Cardiac muscle cell (in vitro differentiated cells and primary cell): Measurements from ENCODE around the gene GRID1. TPM values are rescaled to one million over a fixed set of nuclear protein-coding genes. Genes with fewer than 3 reads are reported as not detected.

Experiments
- DNase-seq, 2 donors: peaks; one replicate each; pipeline versions ENCODE4 v3.0.0 to v3.0.0-alpha.2; 2010 to 2017; ENCODE audit warnings: low read depth in 1 of 2, low spot score in 1 of 2
- H3K27ac ChIP-seq: fragments of 200-600 bp; sonication (generic); 2 replicates; pipeline ENCODE4 v1.5.1; 2016
- H3K27me3 ChIP-seq: fragments of 200-600 bp; sonication (generic); 2 replicates; pipeline ENCODE4 v1.6.0; 2016; ENCODE audit warnings: control low read depth
- H3K36me3 ChIP-seq: fragments of 200-600 bp; sonication (generic); 2 replicates; pipeline ENCODE4 v1.5.1; 2016; ENCODE audit warnings: control low read depth
- H3K4me1 ChIP-seq: fragments of 200-600 bp; sonication (generic); 2 replicates; pipeline ENCODE4 v1.8.1; 2017; ENCODE audit warnings: low read depth, mild to moderate bottlenecking, mixed run types
- H3K4me3 ChIP-seq: fragments of 200-600 bp; sonication (generic); 2 replicates; pipeline ENCODE4 v1.5.1; 2016; ENCODE audit warnings: mild to moderate bottlenecking
- H3K9me3 ChIP-seq: fragments of 200-600 bp; sonication (generic); 2 replicates; pipeline ENCODE4 v1.5.1; 2017; ENCODE audit warnings: low read depth, mild to moderate bottlenecking, control low read depth
- CTCF ChIP-seq: IDR thresholded peaks from 2 replicates; pipeline ENCODE4 v1.5.1; 2012; ENCODE audit warnings: low read depth, mild to moderate bottlenecking, low read length
- polyA plus RNA-seq: library from polyadenylated mRNA; unstranded; fragments of >200 nt; fragmentation: Nextera tagmentation; extraction: Ambion mirVana; gene quantifications from 2 replicates; pipeline ENCODE4 v1.2.1, GENCODE V29; 2016
- total RNA-seq: library from RNA; depleted of rRNA; stranded (reverse); fragments of >200 nt; gene quantifications from 2 replicates; pipeline ENCODE4 v1.2.3, GENCODE V29; 2016

GRID1 gene
- total and polyA plus RNA-seq, 2 experiments from 2014 or later = 1.5 to 1.6 TPM

GRCh38 chr10:85642421-85643170 lies 724.0 kb downstream of the GRID1 start:
- TF ChIP-seq CTCF = no peak
- Histone ChIP-seq H3K4me1 (peaks cover 14% of the 10 kb centered on the region), H3K27me3 (no peaks in the 10 kb centered on the region), H3K36me3 (no peaks in the 10 kb centered on the region), H3K9me3 (no peaks in the 10 kb centered on the region), H3K27ac (peak overlapping the region; percentile 34), H3K4me3 (no peak overlapping the region)
- DNase-seq = no peak

- Histone ChIP-seq H3K9me3 (no peaks in the 10 kb centered on the region), H3K4me1 (peaks cover 14% of the 10 kb centered on the region), H3K27me3 (no peaks in the 10 kb centered on the region), H3K36me3 (no peaks in the 10 kb centered on the region), H3K4me3 (no peak overlapping the region), H3K27ac (peak overlapping the region; percentile 34)
- TF ChIP-seq CTCF = no peak
- DNase-seq = no peak
Observed at GRCh38 chr10:85642082-85642420, 724.5 kb downstream of the GRID1 start.

GRCh38 chr10:85641479-85642009 lies 725.1 kb downstream of the GRID1 start:
- no peak overlapping the region for H3K27ac ChIP-seq
- H3K9me3 ChIP-seq = no peaks in the 10 kb centered on the region
- H3K36me3 ChIP-seq = no peaks in the 10 kb centered on the region
- peaks cover 14% of the 10 kb centered on the region for H3K4me1 ChIP-seq
- TF ChIP-seq CTCF = no peak
- no peak overlapping the region for H3K4me3 ChIP-seq
- H3K27me3 ChIP-seq = no peaks in the 10 kb centered on the region
- no peak for DNase-seq

GRCh38 chr10:85638797-85639196 lies 727.8 kb downstream of the GRID1 start:
- no peak overlapping the region for H3K4me3 ChIP-seq
- no peak for DNase-seq
- H3K4me1 ChIP-seq = peaks cover 14% of the 10 kb centered on the region
- H3K9me3 ChIP-seq = no peaks in the 10 kb centered on the region
- H3K27me3 ChIP-seq = no peaks in the 10 kb centered on the region
- H3K36me3 ChIP-seq = no peaks in the 10 kb centered on the region
- no peak for TF ChIP-seq CTCF
- no peak overlapping the region for H3K27ac ChIP-seq

GRCh38 chr10:85635650-85636049 lies 730.9 kb downstream of the GRID1 start:
- TF ChIP-seq CTCF = no peak
- Histone ChIP-seq H3K4me3 (no peak overlapping the region), H3K36me3 (no peaks in the 10 kb centered on the region), H3K9me3 (no peaks in the 10 kb centered on the region), H3K27ac (no peak overlapping the region), H3K4me1 (no peaks in the 10 kb centered on the region), H3K27me3 (no peaks in the 10 kb centered on the region)
- DNase-seq = no peak
